Astrocyte (in vitro differentiated cells and primary cell): ENCODE results near the gene UGT1A5.

ENCODE experiments used
- CTCF ChIP-seq: IDR thresholded peaks from 2 replicates; pipeline ENCODE4 v1.5.1; 2011; ENCODE audit warnings: low read depth, mild to moderate bottlenecking, inconsistent platforms, low read length, moderate library complexity; ENCODE audit not compliant: insufficient read depth
- EZH2 ChIP-seq: IDR thresholded peaks from 2 replicates; pipeline ENCODE4 v1.6.1; 2012; ENCODE audit warnings: mild to moderate bottlenecking, low read length, inconsistent platforms; ENCODE audit not compliant: insufficient read depth

GRCh38 chr2:233766416-233766815 is 53.7 kb downstream of the UGT1A5 start:
- TF ChIP-seq CTCF = no peak
- no peak for TF ChIP-seq EZH2
